GM10266 (cell line): Measurements from ENCODE around the gene MANBA.

Experiments used
- DNase-seq: peaks from one replicate; pipeline ENCODE4 v3.0.0; 2012; ENCODE audit errors: extremely low spot score
- TF ChIP-seq, protein P1 (sequence below): IDR thresholded peaks from 2 replicates; pipeline ENCODE4 v1.5.1; 2012; ENCODE audit warnings: mild to moderate bottlenecking, low read depth; ENCODE audit not compliant: control insufficient read depth, insufficient read depth; ENCODE audit errors: missing control alignments

MANBA gene

DNA sequence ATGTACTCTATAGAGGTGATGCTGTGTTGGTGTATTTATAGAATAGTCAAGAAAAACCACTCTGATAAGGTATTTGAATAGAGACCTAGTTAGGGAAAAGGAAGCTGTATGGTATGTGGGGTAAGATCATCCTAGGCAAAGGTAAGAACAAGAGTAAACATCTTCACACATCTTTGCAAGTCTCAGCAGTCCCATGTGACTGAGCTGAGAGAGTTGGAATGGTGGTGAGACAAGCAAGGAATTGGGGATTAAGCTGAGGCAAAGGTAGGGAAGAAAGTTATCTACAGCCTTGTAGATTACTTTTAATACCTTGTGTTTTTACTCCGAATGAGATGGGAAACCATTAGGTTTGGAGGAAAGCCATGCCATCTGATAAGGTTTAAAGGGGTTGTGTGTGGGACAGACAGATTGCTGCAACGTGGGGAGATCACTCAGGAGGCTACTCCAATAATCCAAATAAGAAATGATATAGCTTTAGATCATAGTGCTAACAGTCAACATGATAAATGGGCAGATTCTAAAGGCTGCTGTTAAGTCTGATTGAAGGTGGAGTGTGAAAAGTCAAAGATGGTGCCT lies 31.7 kb upstream of the MANBA start:
- TF ChIP-seq, protein P1, sequence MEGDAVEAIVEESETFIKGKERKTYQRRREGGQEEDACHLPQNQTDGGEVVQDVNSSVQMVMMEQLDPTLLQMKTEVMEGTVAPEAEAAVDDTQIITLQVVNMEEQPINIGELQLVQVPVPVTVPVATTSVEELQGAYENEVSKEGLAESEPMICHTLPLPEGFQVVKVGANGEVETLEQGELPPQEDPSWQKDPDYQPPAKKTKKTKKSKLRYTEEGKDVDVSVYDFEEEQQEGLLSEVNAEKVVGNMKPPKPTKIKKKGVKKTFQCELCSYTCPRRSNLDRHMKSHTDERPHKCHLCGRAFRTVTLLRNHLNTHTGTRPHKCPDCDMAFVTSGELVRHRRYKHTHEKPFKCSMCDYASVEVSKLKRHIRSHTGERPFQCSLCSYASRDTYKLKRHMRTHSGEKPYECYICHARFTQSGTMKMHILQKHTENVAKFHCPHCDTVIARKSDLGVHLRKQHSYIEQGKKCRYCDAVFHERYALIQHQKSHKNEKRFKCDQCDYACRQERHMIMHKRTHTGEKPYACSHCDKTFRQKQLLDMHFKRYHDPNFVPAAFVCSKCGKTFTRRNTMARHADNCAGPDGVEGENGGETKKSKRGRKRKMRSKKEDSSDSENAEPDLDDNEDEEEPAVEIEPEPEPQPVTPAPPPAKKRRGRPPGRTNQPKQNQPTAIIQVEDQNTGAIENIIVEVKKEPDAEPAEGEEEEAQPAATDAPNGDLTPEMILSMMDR = no peak
- DNase-seq = no peak

DNA sequence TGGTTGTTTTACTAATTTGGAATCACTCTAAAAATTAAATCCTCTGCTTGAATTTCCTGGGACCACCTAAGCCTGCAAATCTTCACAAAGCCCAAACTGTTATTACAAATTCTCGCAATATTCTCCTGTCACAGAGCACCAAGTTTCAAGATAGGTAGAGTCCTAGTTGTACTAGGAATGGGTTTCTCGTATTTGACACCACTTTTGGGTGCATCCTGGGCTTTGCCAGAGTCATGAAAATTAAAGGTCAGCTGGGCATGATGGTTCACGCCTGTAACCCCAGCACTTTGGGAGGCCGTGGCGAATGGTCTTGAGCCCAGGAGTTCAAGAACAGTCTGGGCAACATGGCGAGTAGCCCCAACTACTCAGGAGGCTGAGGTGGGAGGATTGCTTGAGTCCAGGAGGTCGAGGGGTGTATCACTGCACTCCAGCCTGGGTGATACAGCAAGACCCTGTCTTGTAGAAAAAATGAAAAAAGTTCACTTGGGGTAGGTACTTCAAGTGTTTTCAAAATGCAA lies 30.6 kb upstream of the MANBA start:
- TF ChIP-seq, protein P1 = no peak
- no peak for DNase-seq

DNA sequence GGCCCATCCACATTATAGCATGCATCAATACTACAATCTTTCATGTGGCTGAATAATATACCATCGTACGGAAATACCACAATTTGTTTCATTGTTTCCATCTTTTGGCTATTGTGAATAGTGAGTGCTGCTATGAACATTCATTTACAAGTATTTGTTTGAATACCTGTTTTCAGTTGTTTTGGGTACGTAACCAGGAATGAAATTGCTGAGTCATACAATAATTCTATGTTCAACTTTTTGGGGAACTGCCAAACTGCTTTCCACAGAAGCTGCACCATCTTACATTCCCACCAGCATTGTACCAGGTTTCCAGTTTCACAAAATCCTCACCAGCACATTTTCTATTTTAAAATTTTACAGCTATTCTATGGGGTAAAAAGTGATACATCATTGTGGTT lies 28.5 kb upstream of the MANBA start:
- TF ChIP-seq, protein P1 = no peak
- DNase-seq = no peak

DNA sequence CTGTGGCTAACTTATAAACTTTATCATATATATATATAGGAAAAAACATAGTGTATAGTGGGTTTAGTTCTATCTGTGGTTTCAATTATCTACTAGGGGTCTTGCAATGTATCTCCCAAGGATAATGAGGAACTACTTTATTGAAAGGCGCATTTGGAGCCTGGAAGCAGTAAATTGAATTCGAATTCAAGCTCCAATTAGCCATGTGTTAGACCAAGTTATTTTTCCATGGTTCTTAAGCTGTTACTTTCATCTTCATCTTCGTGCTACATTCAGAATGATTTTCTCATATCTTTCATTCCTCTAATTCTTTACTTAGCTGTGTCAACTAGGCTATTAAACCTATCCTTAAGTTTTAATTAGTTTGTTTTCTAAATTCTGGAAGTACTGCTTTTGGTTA lies 27.2 kb upstream of the MANBA start:
- TF ChIP-seq, protein P1 = no peak
- DNase-seq = no peak

DNA sequence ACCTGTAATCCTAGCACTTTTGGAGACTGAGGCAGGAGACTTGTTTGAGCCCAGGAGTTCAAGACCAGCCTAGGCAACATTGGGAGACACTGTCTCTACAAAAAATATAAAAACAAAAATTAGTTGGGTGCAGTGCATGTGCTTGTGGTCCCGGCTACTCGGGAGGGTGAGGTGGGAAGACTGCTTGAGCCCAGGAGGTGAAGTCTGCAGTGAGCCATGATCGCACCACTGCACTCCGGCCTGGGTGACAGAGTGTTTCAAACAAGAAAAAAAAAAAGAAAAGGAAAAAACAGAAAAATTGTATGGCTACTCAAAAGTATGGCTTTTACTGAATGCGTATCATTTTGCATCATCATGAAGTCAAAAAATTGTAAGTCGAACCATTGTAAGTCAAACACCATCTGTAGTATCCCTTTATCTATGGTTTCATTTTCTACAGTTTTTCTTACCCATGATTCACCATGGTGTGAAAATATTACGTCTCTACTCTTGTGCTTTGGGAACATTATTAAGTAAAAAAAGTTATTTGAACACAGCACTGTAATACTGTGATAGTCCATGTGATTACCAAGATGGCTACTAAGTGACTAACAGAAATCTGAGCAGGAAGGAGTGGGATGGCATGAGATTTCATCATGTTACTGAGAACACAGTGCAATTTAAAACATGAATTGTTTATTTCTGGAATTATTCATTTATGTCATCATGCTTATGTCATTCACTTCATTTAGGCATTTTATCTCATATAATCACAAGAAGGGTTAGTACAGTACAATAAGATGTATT lies 26.5 kb upstream of the MANBA start:
- TF ChIP-seq, protein P1 = no peak
- DNase-seq = no peak

DNA sequence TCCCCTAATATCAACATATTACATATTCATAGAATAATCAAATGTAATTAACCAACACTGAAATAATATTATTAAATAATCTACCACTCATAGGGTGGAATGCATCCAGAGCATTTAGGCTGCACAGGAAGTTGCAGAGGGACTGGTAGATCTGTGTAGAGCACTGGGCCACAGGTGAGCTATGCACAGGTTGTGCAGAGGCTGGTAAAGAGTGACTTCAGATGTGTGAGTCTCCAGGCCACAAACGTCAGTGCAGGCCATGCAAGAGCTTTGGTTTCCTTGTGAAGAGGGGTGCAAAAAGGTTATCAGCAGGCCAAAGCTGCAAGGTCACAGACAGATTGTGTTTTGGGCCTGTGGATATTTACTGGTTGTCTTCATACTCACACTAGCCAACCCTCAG lies 25.5 kb upstream of the MANBA start:
- TF ChIP-seq, protein P1 = no peak
- no peak for DNase-seq

DNA sequence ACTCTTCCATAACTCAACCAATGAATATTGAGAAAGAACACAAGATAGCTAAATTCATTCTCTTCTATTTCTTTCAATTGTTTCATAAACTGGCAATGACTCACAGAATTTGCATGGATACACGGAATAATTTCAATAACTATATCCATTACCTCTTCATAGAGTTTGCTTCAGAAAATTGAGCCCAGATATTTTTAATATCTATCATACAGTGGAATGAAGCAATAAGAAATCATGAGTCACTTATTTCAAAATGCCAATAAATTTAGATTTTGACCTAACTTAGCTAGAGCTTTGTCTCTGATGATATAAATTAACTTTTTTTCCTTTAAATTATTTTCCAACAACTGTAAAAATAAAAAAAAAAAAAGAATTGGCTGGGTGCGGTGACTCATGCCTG lies 22.2 kb upstream of the MANBA start:
- TF ChIP-seq, protein P1 = no peak
- no peak for DNase-seq
